Hepatocyte (in vitro differentiated cells): ENCODE results near the gene R3HDML.
"Not testable (repeated sequence)": the region's sequence is repeated elsewhere in the genome, so short reads cannot be mapped to it uniquely, and the experiment has no call there.

Source experiments
- EZH2 ChIP-seq: fragments of 200-600 bp; sonication (generic); IDR thresholded peaks from 2 replicates; pipeline ENCODE4 v1.6.1; 2016; ENCODE audit warnings: antibody characterized with exemption, mild to moderate bottlenecking, borderline replicate concordance
- TF ChIP-seq, protein P1 (sequence below): fragments of 200-600 bp; sonication (generic); IDR thresholded peaks from 2 replicates; pipeline ENCODE4 v1.5.1; 2016; ENCODE audit warnings: antibody characterized with exemption, mild to moderate bottlenecking; ENCODE audit not compliant: poor library complexity

DNA sequence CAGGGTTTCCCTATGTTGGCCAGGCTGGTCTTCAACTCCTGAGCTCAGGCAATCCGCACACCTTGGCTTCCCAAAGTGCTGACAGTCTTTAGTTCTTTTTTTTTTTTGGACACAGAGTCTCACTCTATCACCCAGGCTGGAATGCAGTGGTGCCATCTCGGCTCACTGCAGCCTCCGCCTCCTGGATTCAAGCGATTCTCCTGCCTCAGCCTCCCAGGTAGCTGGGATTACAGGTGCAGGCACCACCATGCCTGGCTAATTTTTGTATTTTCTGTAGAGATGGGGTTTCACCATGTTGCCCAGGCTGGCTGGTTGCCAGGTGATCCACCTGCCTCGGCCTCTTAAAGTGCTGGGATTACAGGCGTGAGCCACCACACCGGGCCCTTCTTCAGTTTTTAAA lies 9.1 kb upstream of the R3HDML start:
- TF ChIP-seq EZH2 = not testable (repeated sequence)
- TF ChIP-seq, protein P1, sequence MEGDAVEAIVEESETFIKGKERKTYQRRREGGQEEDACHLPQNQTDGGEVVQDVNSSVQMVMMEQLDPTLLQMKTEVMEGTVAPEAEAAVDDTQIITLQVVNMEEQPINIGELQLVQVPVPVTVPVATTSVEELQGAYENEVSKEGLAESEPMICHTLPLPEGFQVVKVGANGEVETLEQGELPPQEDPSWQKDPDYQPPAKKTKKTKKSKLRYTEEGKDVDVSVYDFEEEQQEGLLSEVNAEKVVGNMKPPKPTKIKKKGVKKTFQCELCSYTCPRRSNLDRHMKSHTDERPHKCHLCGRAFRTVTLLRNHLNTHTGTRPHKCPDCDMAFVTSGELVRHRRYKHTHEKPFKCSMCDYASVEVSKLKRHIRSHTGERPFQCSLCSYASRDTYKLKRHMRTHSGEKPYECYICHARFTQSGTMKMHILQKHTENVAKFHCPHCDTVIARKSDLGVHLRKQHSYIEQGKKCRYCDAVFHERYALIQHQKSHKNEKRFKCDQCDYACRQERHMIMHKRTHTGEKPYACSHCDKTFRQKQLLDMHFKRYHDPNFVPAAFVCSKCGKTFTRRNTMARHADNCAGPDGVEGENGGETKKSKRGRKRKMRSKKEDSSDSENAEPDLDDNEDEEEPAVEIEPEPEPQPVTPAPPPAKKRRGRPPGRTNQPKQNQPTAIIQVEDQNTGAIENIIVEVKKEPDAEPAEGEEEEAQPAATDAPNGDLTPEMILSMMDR = not testable (repeated sequence)
